Gastrocnemius medialis (tissue), 4 donors: ENCODE results near the gene CCDC184.

Source experiments
- POLR2A ChIP-seq, 2 donors: fragments of 450-650 bp; IDR thresholded peaks; one replicate each; pipeline ENCODE4 v1.6.1; 2017; ENCODE audit warnings: antibody characterized with exemption in 2 of 2, mild to moderate bottlenecking in 2 of 2, moderate library complexity in 2 of 2
- TF ChIP-seq, protein P1 (sequence below), 5 experiments: fragments of 450-650 bp in 3 of 5; fragments of 200-600 bp in 2 of 5; sonication (generic) in 2 of 5; IDR thresholded peaks in 4 of 5; conservative IDR thresholded peaks in 1 of 5; 1 replicate in 4 of 5; 2 replicates in 1 of 5; pipeline ENCODE4 v1.5.1; 2016 to 2019; ENCODE audit warnings: antibody characterized with exemption in 5 of 5, mild to moderate bottlenecking in 3 of 5, moderate library complexity in 3 of 5

- TF ChIP-seq, protein P1, sequence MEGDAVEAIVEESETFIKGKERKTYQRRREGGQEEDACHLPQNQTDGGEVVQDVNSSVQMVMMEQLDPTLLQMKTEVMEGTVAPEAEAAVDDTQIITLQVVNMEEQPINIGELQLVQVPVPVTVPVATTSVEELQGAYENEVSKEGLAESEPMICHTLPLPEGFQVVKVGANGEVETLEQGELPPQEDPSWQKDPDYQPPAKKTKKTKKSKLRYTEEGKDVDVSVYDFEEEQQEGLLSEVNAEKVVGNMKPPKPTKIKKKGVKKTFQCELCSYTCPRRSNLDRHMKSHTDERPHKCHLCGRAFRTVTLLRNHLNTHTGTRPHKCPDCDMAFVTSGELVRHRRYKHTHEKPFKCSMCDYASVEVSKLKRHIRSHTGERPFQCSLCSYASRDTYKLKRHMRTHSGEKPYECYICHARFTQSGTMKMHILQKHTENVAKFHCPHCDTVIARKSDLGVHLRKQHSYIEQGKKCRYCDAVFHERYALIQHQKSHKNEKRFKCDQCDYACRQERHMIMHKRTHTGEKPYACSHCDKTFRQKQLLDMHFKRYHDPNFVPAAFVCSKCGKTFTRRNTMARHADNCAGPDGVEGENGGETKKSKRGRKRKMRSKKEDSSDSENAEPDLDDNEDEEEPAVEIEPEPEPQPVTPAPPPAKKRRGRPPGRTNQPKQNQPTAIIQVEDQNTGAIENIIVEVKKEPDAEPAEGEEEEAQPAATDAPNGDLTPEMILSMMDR (IDR thresholded peaks at IDR 0.05 in 4 of 5, conservative IDR thresholded peaks at IDR 0.05 in 1 of 5): no peak
- TF ChIP-seq POLR2A (IDR thresholded peaks at IDR 0.05): no peak
Observed at GRCh38 chr12:48164451-48164850, 19.0 kb upstream of the CCDC184 start.
